Neural progenitor cell (in vitro differentiated cells): ENCODE measurements around the gene GNG3. TPM values are rescaled to one million over a fixed set of nuclear protein-coding genes. Genes with fewer than 3 reads are reported as not detected.

Source experiments
- DNase-seq: peaks from one replicate; pipeline ENCODE4 v3.0.0-alpha.2; 2016; ENCODE audit warnings: low spot score
- H2AFZ ChIP-seq: fragments of 200-600 bp; sonication (generic); replicated peaks from 2 replicates; pipeline ENCODE4 v1.6.1; 2016; ENCODE audit warnings: antibody characterized with exemption
- H3F3A ChIP-seq: fragments of 200-600 bp; sonication (generic); 2 replicates; pipeline ENCODE4 v1.6.1; 2016; ENCODE audit warnings: antibody characterized with exemption, low read depth
- H3K27ac ChIP-seq: fragments of 200-600 bp; sonication (generic); 2 replicates; pipeline ENCODE4 v1.5.1; 2016; ENCODE audit warnings: mild to moderate bottlenecking
- H3K27me3 ChIP-seq: fragments of 200-600 bp; sonication (generic); 2 replicates; pipeline ENCODE4 v1.6.1; 2016; ENCODE audit warnings: mild to moderate bottlenecking, moderate library complexity
- H3K36me3 ChIP-seq: fragments of 200-600 bp; sonication (generic); 2 replicates; pipeline ENCODE4 v1.5.1; 2016
- H3K4me1 ChIP-seq: fragments of 200-600 bp; sonication (generic); 2 replicates; pipeline ENCODE4 v1.6.1; 2016; ENCODE audit warnings: mixed run types
- H3K4me2 ChIP-seq: fragments of 200-600 bp; sonication (generic); 2 replicates; pipeline ENCODE4 v1.6.1; 2016
- H3K4me3 ChIP-seq: fragments of 200-600 bp; sonication (generic); 2 replicates; pipeline ENCODE4 v1.5.1; 2016
- H3K79me2 ChIP-seq: fragments of 200-600 bp; sonication (generic); 2 replicates; pipeline ENCODE4 v1.6.1; 2016; ENCODE audit warnings: low read depth
- H3K9ac ChIP-seq: fragments of 200-600 bp; sonication (generic); 2 replicates; pipeline ENCODE4 v1.6.1; 2016
- H3K9me3 ChIP-seq: fragments of 200-600 bp; sonication (generic); 2 replicates; pipeline ENCODE4 v1.5.1; 2016; ENCODE audit warnings: low read depth
- H4K20me1 ChIP-seq: fragments of 200-600 bp; sonication (generic); 2 replicates; pipeline ENCODE4 v1.6.1; 2016; ENCODE audit warnings: low read depth
- H3K27ac Mint-ChIP-seq: 3 replicates; pipeline ENCODE4 v1.8.0; 2021; ENCODE audit warnings: mixed read lengths
- H3K27me3 Mint-ChIP-seq: 2 replicates; pipeline ENCODE4 v1.8.0; 2022; ENCODE audit warnings: low read depth, mild to moderate bottlenecking, inconsistent platforms, moderate library complexity, mixed read lengths; ENCODE audit not compliant: insufficient read depth
- H3K36me3 Mint-ChIP-seq: 3 replicates; pipeline ENCODE4 v1.8.0; 2021; ENCODE audit warnings: mixed read lengths
- H3K4me1 Mint-ChIP-seq: 3 replicates; pipeline ENCODE4 v1.8.0; 2021; ENCODE audit warnings: mixed read lengths
- H3K4me3 Mint-ChIP-seq: 3 replicates; pipeline ENCODE4 v1.8.0; 2021; ENCODE audit warnings: mild to moderate bottlenecking, moderate library complexity, mixed read lengths
- H3K9me3 Mint-ChIP-seq: 3 replicates; pipeline ENCODE4 v1.8.0; 2020; ENCODE audit warnings: mixed read lengths
- CTCF ChIP-seq: fragments of 200-600 bp; sonication (generic); IDR thresholded peaks from 2 replicates; pipeline ENCODE4 v1.5.1; 2017; ENCODE audit warnings: antibody characterized with exemption, mild to moderate bottlenecking
- EZH2 ChIP-seq: fragments of 200-600 bp; sonication (generic); IDR thresholded peaks from 2 replicates; pipeline ENCODE4 v1.6.1; 2017; ENCODE audit warnings: antibody characterized with exemption, mild to moderate bottlenecking, moderate library complexity
- EZH2phosphoT487 ChIP-seq: fragments of 200-600 bp; sonication (generic); IDR thresholded peaks from 2 replicates; pipeline ENCODE4 v1.6.1; 2017; ENCODE audit warnings: antibody characterized with exemption
- total RNA-seq: library from RNA; depleted of rRNA; stranded (reverse); fragments of >200 nt; gene quantifications from 2 replicates; pipeline ENCODE4 v1.2.3, GENCODE V29; 2015; ENCODE audit warnings: low replicate concordance

Gene GNG3
- total RNA-seq, 1 donor from 2014 or later: not detected

- Mint-ChIP-seq H3K36me3 (peaks cover 26% of the 10 kb centered on the region), H3K27me3 (peaks cover 8% of the 10 kb centered on the region), H3K4me1 (peaks cover 47% of the 10 kb centered on the region), H3K9me3 (no peaks in the 10 kb centered on the region), H3K4me3 (peak overlapping the region; percentile 88), H3K27ac (peak overlapping the region; percentile 97)
- Histone ChIP-seq H3K9me3 (no peaks in the 10 kb centered on the region), H3F3A (peaks cover 81% of the 10 kb centered on the region), H3K4me1 (peaks cover 32% of the 10 kb centered on the region), H3K27ac (peak overlapping the region; percentile 61), H3K27me3 (no peaks in the 10 kb centered on the region), H4K20me1 (no peaks in the 10 kb centered on the region), H3K36me3 (no peaks in the 10 kb centered on the region), H2AFZ (peak overlapping the region; percentile 68), H3K79me2 (peaks cover 16% of the 10 kb centered on the region), H3K4me3 (peak overlapping the region; percentile 65), H3K4me2 (peak overlapping the region; percentile 92), H3K9ac (peak overlapping the region; percentile 55)
- DNase-seq: no peak
- TF ChIP-seq EZH2phosphoT487 (no peak), CTCF (no peak), EZH2 (no peak)
Observed at GRCh38 chr11:62708793-62709192, 1.3 kb downstream of the GNG3 start.

- Mint-ChIP-seq H3K4me3 (peak overlapping the region; percentile 88), H3K27me3 (peaks cover 8% of the 10 kb centered on the region), H3K9me3 (no peaks in the 10 kb centered on the region), H3K36me3 (peaks cover 26% of the 10 kb centered on the region), H3K27ac (peak overlapping the region; percentile 97), H3K4me1 (peaks cover 47% of the 10 kb centered on the region)
- no peaks in the 10 kb centered on the region for H3K9me3 ChIP-seq
- TF ChIP-seq EZH2: no peak
- no peak for TF ChIP-seq EZH2phosphoT487
- no peak for TF ChIP-seq CTCF
- H3K79me2 ChIP-seq: peaks cover 14% of the 10 kb centered on the region
- H3K4me3 ChIP-seq: peak overlapping the region; percentile 65
- peak overlapping the region; percentile 94 for H2AFZ ChIP-seq
- peak overlapping the region; percentile 74 for H3K9ac ChIP-seq
- H4K20me1 ChIP-seq: no peaks in the 10 kb centered on the region
- peak overlapping the region; percentile 98 for H3K27ac ChIP-seq
- H3K36me3 ChIP-seq: no peaks in the 10 kb centered on the region
- H3K4me2 ChIP-seq: peak overlapping the region; percentile 92
- H3K4me1 ChIP-seq: peaks cover 32% of the 10 kb centered on the region
- DNase-seq: peak; percentile 99
- H3F3A ChIP-seq: peaks cover 84% of the 10 kb centered on the region
- no peaks in the 10 kb centered on the region for H3K27me3 ChIP-seq
Observed at GRCh38 chr11:62709247-62710000, 1.9 kb downstream of the GNG3 start.

- Mint-ChIP-seq H3K4me1 (peaks cover 47% of the 10 kb centered on the region), H3K4me3 (peak overlapping the region; percentile 88), H3K9me3 (no peaks in the 10 kb centered on the region), H3K27me3 (peaks cover 10% of the 10 kb centered on the region), H3K27ac (peak overlapping the region; percentile 97), H3K36me3 (peaks cover 27% of the 10 kb centered on the region)
- H3K4me3 ChIP-seq: peak overlapping the region; percentile 65
- H3K27me3 ChIP-seq: no peaks in the 10 kb centered on the region
- H3F3A ChIP-seq: peaks cover 85% of the 10 kb centered on the region
- no peaks in the 10 kb centered on the region for H3K36me3 ChIP-seq
- peaks cover 8% of the 10 kb centered on the region for H3K79me2 ChIP-seq
- H4K20me1 ChIP-seq: no peaks in the 10 kb centered on the region
- peak overlapping the region; percentile 74 for H3K9ac ChIP-seq
- peak overlapping the region; percentile 98 for H3K27ac ChIP-seq
- H3K4me1 ChIP-seq: peaks cover 32% of the 10 kb centered on the region
- DNase-seq: no peak
- peak overlapping the region; percentile 94 for H2AFZ ChIP-seq
- no peaks in the 10 kb centered on the region for H3K9me3 ChIP-seq
- TF ChIP-seq EZH2: peak; percentile 30
- TF ChIP-seq EZH2phosphoT487: no peak
- peak overlapping the region; percentile 79 for H3K4me2 ChIP-seq
Observed at GRCh38 chr11:62710001-62710345, 2.5 kb downstream of the GNG3 start.

- no peak overlapping the region for H3K9ac ChIP-seq
- H3K4me3 ChIP-seq: no peak overlapping the region
- no peak overlapping the region for H3K27ac ChIP-seq
- peaks cover 13% of the 10 kb centered on the region for H3K79me2 ChIP-seq
- peaks cover 4% of the 10 kb centered on the region for H4K20me1 ChIP-seq
- H3K4me2 ChIP-seq: no peak overlapping the region
- no peaks in the 10 kb centered on the region for H3K27me3 ChIP-seq
- Mint-ChIP-seq H3K36me3 (peaks cover 45% of the 10 kb centered on the region), H3K4me1 (peaks cover 31% of the 10 kb centered on the region), H3K27ac (no peak overlapping the region), H3K27me3 (peaks cover 10% of the 10 kb centered on the region), H3K9me3 (no peaks in the 10 kb centered on the region), H3K4me3 (no peak overlapping the region)
- peaks cover 89% of the 10 kb centered on the region for H3F3A ChIP-seq
- H3K36me3 ChIP-seq: peaks cover 17% of the 10 kb centered on the region
- H2AFZ ChIP-seq: no peak overlapping the region
- no peak for TF ChIP-seq EZH2phosphoT487
- TF ChIP-seq CTCF: no peak
- no peak for TF ChIP-seq EZH2
- DNase-seq: no peak
- H3K4me1 ChIP-seq: peaks cover 17% of the 10 kb centered on the region
- H3K9me3 ChIP-seq: no peaks in the 10 kb centered on the region
Observed at GRCh38 chr11:62712276-62712812, 4.9 kb downstream of the GNG3 start.
